ENCODE data around the gene RECQL5.
"Not testable (repeated sequence)": the region's sequence is repeated elsewhere in the genome, so short reads cannot be mapped to it uniquely, and the experiment has no call there.

- TF ChIP-seq CTCF, POLR2A (IDR thresholded peaks at IDR 0.05): not testable (repeated sequence)
Observed at GRCh38 chr17:75583197-75583596, 83.8 kb downstream of the RECQL5 start.
